H9 (cell line): ENCODE results near the gene FFAR1. TPM values are rescaled to one million over a fixed set of nuclear protein-coding genes. Genes with fewer than 3 reads are reported as not detected.

Experiments
- DNase-seq: peaks from one replicate; pipeline ENCODE4 v3.0.0-alpha.2; 2017
- H2AFZ ChIP-seq: one replicate; pipeline ENCODE4 v1.6.1; 2013; ENCODE audit warnings: mild to moderate bottlenecking, low read length, control low read depth, moderate library complexity
- H2AK5ac ChIP-seq: 2 replicates; pipeline ENCODE4 v1.6.1; 2013; ENCODE audit warnings: low read length, control low read depth, mixed read lengths; ENCODE audit not compliant: insufficient read length
- H2BK120ac ChIP-seq: one replicate; pipeline ENCODE4 v1.6.1; 2013; ENCODE audit warnings: low read depth, mild to moderate bottlenecking, low read length, control low read depth, inconsistent platforms; ENCODE audit not compliant: poor library complexity, severe bottlenecking
- H2BK12ac ChIP-seq: 2 replicates; pipeline ENCODE4 v1.6.1; 2013; ENCODE audit warnings: low read length, control low read depth, mixed read lengths, low read depth; ENCODE audit not compliant: insufficient read length
- H2BK15ac ChIP-seq: 2 replicates; pipeline ENCODE4 v1.6.1; 2013; ENCODE audit warnings: low read depth, low read length, control low read depth
- H2BK20ac ChIP-seq: one replicate; pipeline ENCODE4 v1.6.1; 2013; ENCODE audit warnings: low read depth, mild to moderate bottlenecking, low read length, control low read depth, inconsistent platforms; ENCODE audit not compliant: poor library complexity, severe bottlenecking
- H2BK5ac ChIP-seq: 2 replicates; pipeline ENCODE4 v1.6.1; 2013; ENCODE audit warnings: low read length, control low read depth, mixed read lengths; ENCODE audit not compliant: insufficient read length
- H3K14ac ChIP-seq: 2 replicates; pipeline ENCODE4 v1.6.1; 2013; ENCODE audit warnings: low read length, control low read depth; ENCODE audit not compliant: insufficient read depth
- H3K18ac ChIP-seq: 2 replicates; pipeline ENCODE4 v1.6.1; 2013; ENCODE audit warnings: low read depth, mild to moderate bottlenecking, mixed read lengths, low read length, control low read depth; ENCODE audit not compliant: insufficient read length
- H3K23ac ChIP-seq: 2 replicates; pipeline ENCODE4 v1.6.1; 2013; ENCODE audit warnings: low read length, control low read depth, mixed read lengths, low read depth; ENCODE audit not compliant: insufficient read length
- H3K23me2 ChIP-seq: 2 replicates; pipeline ENCODE4 v1.6.1; 2013; ENCODE audit warnings: low read depth, mild to moderate bottlenecking, mixed read lengths, low read length, control low read depth; ENCODE audit not compliant: insufficient read length, poor library complexity, severe bottlenecking
- H3K27ac ChIP-seq: 2 replicates; pipeline ENCODE4 v1.5.1; 2013; ENCODE audit warnings: low read length, control low read depth, mixed read lengths, low read depth; ENCODE audit not compliant: insufficient read length
- H3K27me3 ChIP-seq: 2 replicates; pipeline ENCODE4 v1.6.1; 2013; ENCODE audit warnings: low read length, control low read depth, inconsistent platforms; ENCODE audit not compliant: insufficient read depth
- H3K4ac ChIP-seq: 2 replicates; pipeline ENCODE4 v1.6.1; 2013; ENCODE audit warnings: low read depth, mild to moderate bottlenecking, control low read depth, inconsistent platforms, low read length, moderate library complexity
- H3K4me1 ChIP-seq: 2 replicates; pipeline ENCODE4 v1.6.1; 2013; ENCODE audit warnings: low read length, control low read depth, inconsistent platforms; ENCODE audit not compliant: insufficient read depth
- H3K4me2 ChIP-seq: 2 replicates; pipeline ENCODE4 v1.6.1; 2013; ENCODE audit warnings: low read length, control low read depth, mixed read lengths; ENCODE audit not compliant: insufficient read length, insufficient read depth
- H3K56ac ChIP-seq: 2 replicates; pipeline ENCODE4 v1.6.1; 2013; ENCODE audit warnings: low read depth, mild to moderate bottlenecking, mixed read lengths, low read length, control low read depth; ENCODE audit not compliant: insufficient read length
- H3K79me1 ChIP-seq: 2 replicates; pipeline ENCODE4 v1.6.1; 2013; ENCODE audit warnings: low read depth, mild to moderate bottlenecking, moderate library complexity, low read length, control low read depth, inconsistent platforms; ENCODE audit not compliant: insufficient read depth, poor library complexity, severe bottlenecking
- H3K79me2 ChIP-seq: 2 replicates; pipeline ENCODE4 v1.6.1; 2013; ENCODE audit warnings: low read length, control low read depth, inconsistent platforms; ENCODE audit not compliant: insufficient read depth
- H3K9ac ChIP-seq: 2 replicates; pipeline ENCODE4 v1.6.1; 2013; ENCODE audit warnings: low read length, control low read depth, mixed read lengths; ENCODE audit not compliant: insufficient read length; ENCODE audit errors: extremely low read depth
- H3K9me3 ChIP-seq: one replicate; pipeline ENCODE4 v1.6.1; 2013; ENCODE audit warnings: low read depth, low read length, inconsistent platforms; ENCODE audit not compliant: control insufficient read depth
- H3T11ph ChIP-seq: one replicate; pipeline ENCODE4 v1.6.1; 2013; ENCODE audit warnings: mild to moderate bottlenecking, low read length, control low read depth, inconsistent platforms
- H4K20me1 ChIP-seq: one replicate; pipeline ENCODE4 v1.6.1; 2013; ENCODE audit not compliant: control insufficient read depth, insufficient read length, insufficient read depth
- H4K5ac ChIP-seq: 2 replicates; pipeline ENCODE4 v1.6.1; 2013; ENCODE audit warnings: low read depth, mild to moderate bottlenecking, mixed read lengths, low read length, control low read depth; ENCODE audit not compliant: insufficient read length
- H4K8ac ChIP-seq: replicated peaks from 2 replicates; pipeline ENCODE4 v1.6.1; 2013; ENCODE audit warnings: low read length, control low read depth, mixed read lengths, low read depth; ENCODE audit not compliant: insufficient read length
- H4K91ac ChIP-seq: 2 replicates; pipeline ENCODE4 v1.6.1; 2013; ENCODE audit warnings: low read depth, mild to moderate bottlenecking, moderate library complexity, mixed read lengths, low read length, control low read depth; ENCODE audit not compliant: insufficient read length
- H3K27ac Mint-ChIP-seq, 3 experiments: 2 replicates in 2 of 3; 3 replicates in 1 of 3; pipeline ENCODE4 v1.8.0; 2020 to 2021; ENCODE audit warnings: mixed read lengths in 3 of 3, mild to moderate bottlenecking in 1 of 3, moderate library complexity in 1 of 3
- H3K27me3 Mint-ChIP-seq: 2 replicates; pipeline ENCODE4 v1.8.0; 2021; ENCODE audit warnings: low read depth, mild to moderate bottlenecking, moderate library complexity, mixed read lengths
- H3K36me3 Mint-ChIP-seq, 3 experiments: 2 replicates in 2 of 3; 3 replicates in 1 of 3; pipeline ENCODE4 v1.8.0; 2020 to 2021; ENCODE audit warnings: low read depth in 3 of 3, mixed read lengths in 3 of 3; ENCODE audit not compliant: insufficient read depth in 1 of 3
- H3K4me1 Mint-ChIP-seq, 2 experiments: 2 replicates each; pipeline ENCODE4 v1.8.0; 2020; ENCODE audit warnings: mixed read lengths in 2 of 2
- H3K4me3 Mint-ChIP-seq, 2 experiments: 2 replicates in 1 of 2; 3 replicates in 1 of 2; pipeline ENCODE4 v1.8.0; 2020 to 2021; ENCODE audit warnings: mild to moderate bottlenecking in 2 of 2, mixed read lengths in 2 of 2, moderate library complexity in 1 of 2
- H3K9me3 Mint-ChIP-seq, 2 experiments: 2 replicates in 1 of 2; 3 replicates in 1 of 2; pipeline ENCODE4 v1.8.0; 2020; ENCODE audit warnings: mild to moderate bottlenecking in 2 of 2, mixed read lengths in 2 of 2, moderate library complexity in 1 of 2
- CTCF ChIP-seq: fragments of 200-600 bp; sonication (generic); conservative IDR thresholded peaks from 3 replicates; pipeline ENCODE4 v1.8.0; 2021; ENCODE audit warnings: antibody characterized with exemption, mild to moderate bottlenecking
- WGBS: extraction: QIAGEN DNeasy Blood & Tissue Kit; methylation state at CpG from one replicate; pipeline ENCODE4 v1.1.7; 2013; ENCODE audit warnings: missing lambda C conversion rate, low lambda C conversion rate, mixed read lengths; ENCODE audit not compliant: insufficient read length; ENCODE audit errors: extremely low coverage; 5-methylcytosine and 5-hydroxymethylcytosine counted together
- total RNA-seq: library from RNA; stranded (reverse); gene quantifications from 2 replicates; pipeline ENCODE4 v1.2.1, GENCODE V29; 2021

The FFAR1 gene
- total RNA-seq, 1 experiment from 2014 or later, result not detected

- no peak overlapping the region for H3K27ac Mint-ChIP-seq
- Histone ChIP-seq H2BK20ac (no peak overlapping the region), H3K18ac (no peak overlapping the region)
Observed at GRCh38 chr19:35322014-35322413, 25.7 kb upstream of the FFAR1 start.

More at GRCh38 chr19:35322014-35322413, 25.7 kb upstream of the FFAR1 start:
- Histone ChIP-seq H3K79me2 (no peaks in the 10 kb centered on the region), H3K4me1 (no peaks in the 10 kb centered on the region), H3K79me1 (no peaks in the 10 kb centered on the region), H3K9me3 (no peaks in the 10 kb centered on the region), H2BK15ac (no peak overlapping the region), H2BK5ac (no peak overlapping the region), H2BK120ac (no peak overlapping the region), H4K20me1 (no peaks in the 10 kb centered on the region), H3T11ph (no peak overlapping the region), H2AFZ (no peak overlapping the region), H4K8ac (no peak overlapping the region), H3K27ac (no peak overlapping the region), H4K91ac (no peak overlapping the region), H3K56ac (no peak overlapping the region), H3K14ac (no peak overlapping the region), H2BK12ac (no peak overlapping the region), H2AK5ac (no peak overlapping the region), H3K4ac (no peak overlapping the region), H3K4me2 (no peak overlapping the region), H3K27me3 (no peaks in the 10 kb centered on the region), H3K23me2 (no peaks in the 10 kb centered on the region), H3K9ac (no peak overlapping the region), H3K23ac (no peak overlapping the region), H4K5ac (no peak overlapping the region)
- no peak for DNase-seq
- WGBS, result no CpG with 5 or more reads among the region's 9 CpGs
- peaks cover 3% of the 10 kb centered on the region for H3K27me3 Mint-ChIP-seq
- H3K4me1 Mint-ChIP-seq, result no peaks in the 10 kb centered on the region
- H3K9me3 Mint-ChIP-seq, result peaks cover 4 to 11% of the 10 kb centered on the region in 2 experiments; a peak in 3 of 5 replicates
- no peak for TF ChIP-seq CTCF
- H3K36me3 Mint-ChIP-seq, result peaks cover 2 to 4% (median 4%) of the 10 kb centered on the region in 3 experiments; a peak in 1 of 7 replicates
- H3K4me3 Mint-ChIP-seq, result no peak overlapping the region
